AG09309 (cell line): ENCODE results near the gene PGM5.

Experiments used
- DNase-seq: peaks from one replicate; pipeline ENCODE4 v3.0.0-alpha.2; 2010; ENCODE audit warnings: low read depth
- H3K4me3 ChIP-seq: 2 replicates; pipeline ENCODE4 v1.5.1; 2011; ENCODE audit warnings: mild to moderate bottlenecking, low read depth, low read length, moderate library complexity; ENCODE audit not compliant: control insufficient read depth
- CTCF ChIP-seq: IDR thresholded peaks from 2 replicates; pipeline ENCODE4 v1.5.1; 2011; ENCODE audit warnings: mild to moderate bottlenecking, low read depth, low read length, inconsistent platforms; ENCODE audit not compliant: insufficient read depth, control insufficient read depth; ENCODE audit errors: missing control alignments

Gene PGM5

GRCh38 chr9:68416936-68417564, 60.6 kb downstream of the PGM5 start:
- peak; percentile 27 for TF ChIP-seq CTCF
- H3K4me3 ChIP-seq = no peak overlapping the region
- no peak for DNase-seq

- no peak overlapping the region for H3K4me3 ChIP-seq
- no peak for DNase-seq
- TF ChIP-seq CTCF = no peak
Measured at GRCh38 chr9:68417762-68418161, 61.4 kb downstream of the PGM5 start.

GRCh38 chr9:68418259-68418845, 61.9 kb downstream of the PGM5 start:
- H3K4me3 ChIP-seq = no peak overlapping the region
- TF ChIP-seq CTCF = no peak
- DNase-seq = no peak

- DNase-seq = no peak
- no peak overlapping the region for H3K4me3 ChIP-seq
- no peak for TF ChIP-seq CTCF
Measured at GRCh38 chr9:68419901-68420300, 63.5 kb downstream of the PGM5 start.

- TF ChIP-seq CTCF = no peak
- no peak for DNase-seq
- H3K4me3 ChIP-seq = no peak overlapping the region
Measured at GRCh38 chr9:68426755-68427154, 70.3 kb downstream of the PGM5 start.

- DNase-seq = no peak
- TF ChIP-seq CTCF = no peak
- H3K4me3 ChIP-seq = no peak overlapping the region
Measured at GRCh38 chr9:68427216-68427977, 71.0 kb downstream of the PGM5 start.

GRCh38 chr9:68428481-68428880, 72.1 kb downstream of the PGM5 start:
- no peak overlapping the region for H3K4me3 ChIP-seq
- no peak for DNase-seq
- TF ChIP-seq CTCF = no peak
